ENCODE data around the gene CFAP97D1. TPM values are rescaled to one million over a fixed set of nuclear protein-coding genes. Genes with fewer than 3 reads are reported as not detected.

Gene CFAP97D1
- total and polyA plus RNA-seq, 8 donors: 0.06 TPM; not detected in 7

DNA sequence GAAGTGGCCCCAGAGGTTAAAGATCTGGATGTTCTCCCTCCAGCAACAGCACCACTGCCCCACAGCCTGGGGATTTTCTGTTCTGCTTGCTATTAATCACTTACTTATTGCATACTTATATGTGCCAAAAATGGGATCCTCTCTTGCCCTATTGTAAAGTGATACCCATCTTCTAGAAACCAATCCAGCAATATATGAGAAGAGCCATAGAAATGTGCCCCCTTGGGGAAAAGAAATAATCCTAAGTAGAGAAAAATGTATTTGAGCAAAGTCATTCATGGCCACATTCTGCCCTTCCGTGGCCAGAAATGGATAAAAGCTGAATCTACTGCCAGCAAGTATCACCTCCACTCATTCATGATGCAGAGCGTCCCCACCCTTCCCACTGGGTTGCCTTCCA is 42.5 kb upstream of the CFAP97D1 start:
- TF ChIP-seq, protein P1, sequence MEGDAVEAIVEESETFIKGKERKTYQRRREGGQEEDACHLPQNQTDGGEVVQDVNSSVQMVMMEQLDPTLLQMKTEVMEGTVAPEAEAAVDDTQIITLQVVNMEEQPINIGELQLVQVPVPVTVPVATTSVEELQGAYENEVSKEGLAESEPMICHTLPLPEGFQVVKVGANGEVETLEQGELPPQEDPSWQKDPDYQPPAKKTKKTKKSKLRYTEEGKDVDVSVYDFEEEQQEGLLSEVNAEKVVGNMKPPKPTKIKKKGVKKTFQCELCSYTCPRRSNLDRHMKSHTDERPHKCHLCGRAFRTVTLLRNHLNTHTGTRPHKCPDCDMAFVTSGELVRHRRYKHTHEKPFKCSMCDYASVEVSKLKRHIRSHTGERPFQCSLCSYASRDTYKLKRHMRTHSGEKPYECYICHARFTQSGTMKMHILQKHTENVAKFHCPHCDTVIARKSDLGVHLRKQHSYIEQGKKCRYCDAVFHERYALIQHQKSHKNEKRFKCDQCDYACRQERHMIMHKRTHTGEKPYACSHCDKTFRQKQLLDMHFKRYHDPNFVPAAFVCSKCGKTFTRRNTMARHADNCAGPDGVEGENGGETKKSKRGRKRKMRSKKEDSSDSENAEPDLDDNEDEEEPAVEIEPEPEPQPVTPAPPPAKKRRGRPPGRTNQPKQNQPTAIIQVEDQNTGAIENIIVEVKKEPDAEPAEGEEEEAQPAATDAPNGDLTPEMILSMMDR (IDR thresholded peaks at IDR 0.05): no peak
- no peak overlapping the region for H3K4me3 ChIP-seq
- no peak for FAIRE-seq
- no peaks in the 10 kb centered on the region for H3K36me3 ChIP-seq
- H3K4me1 ChIP-seq: no peaks in the 10 kb centered on the region
- DNase-seq: no peak
- no peaks in the 10 kb centered on the region for H3K27me3 ChIP-seq
- H3K9me3 ChIP-seq: no peaks in the 10 kb centered on the region
- 77 to 78% methylated on average over 2 of the region's 2 CpGs for WGBS, 2 donors
- ATAC-seq: no peak
- H3K27ac ChIP-seq: no peak overlapping the region
- intact Hi-C loops (cut with DNase I): no loop called here

DNA sequence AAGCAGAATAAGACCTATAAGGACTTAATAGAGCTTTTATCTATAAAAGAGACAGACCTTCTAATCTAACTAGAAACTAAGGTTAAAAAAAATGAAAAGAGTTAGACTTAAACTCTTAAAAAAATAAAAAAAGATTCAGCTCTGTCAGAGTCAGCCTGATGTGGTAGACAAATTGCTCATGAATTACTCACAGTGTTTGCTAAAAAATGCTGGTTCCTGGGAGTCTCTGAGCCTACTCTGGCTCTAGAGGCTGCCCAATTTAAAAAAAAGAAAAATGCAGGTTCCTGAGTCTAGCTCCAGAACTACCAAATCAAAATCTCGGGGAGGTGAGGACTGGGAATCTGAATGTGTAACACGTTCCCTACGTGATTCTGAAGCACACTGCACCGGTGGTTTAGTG is 39.7 kb upstream of the CFAP97D1 start:
- Histone ChIP-seq H3K36me3 (no peaks in the 10 kb centered on the region), H3K27ac (no peak overlapping the region), H3K27me3 (no peaks in the 10 kb centered on the region), H3K4me3 (no peak overlapping the region), H3K4me1 (no peaks in the 10 kb centered on the region), H3K9me3 (no peaks in the 10 kb centered on the region)
- WGBS, 2 donors: 67 to 81% methylated on average over 4 of the region's 4 CpGs
- no peak for FAIRE-seq
- intact Hi-C loops (cut with DNase I): no loop called here
- no peak for ATAC-seq
- DNase-seq: no peak
- TF ChIP-seq, protein P1 (IDR thresholded peaks at IDR 0.05): no peak

DNA sequence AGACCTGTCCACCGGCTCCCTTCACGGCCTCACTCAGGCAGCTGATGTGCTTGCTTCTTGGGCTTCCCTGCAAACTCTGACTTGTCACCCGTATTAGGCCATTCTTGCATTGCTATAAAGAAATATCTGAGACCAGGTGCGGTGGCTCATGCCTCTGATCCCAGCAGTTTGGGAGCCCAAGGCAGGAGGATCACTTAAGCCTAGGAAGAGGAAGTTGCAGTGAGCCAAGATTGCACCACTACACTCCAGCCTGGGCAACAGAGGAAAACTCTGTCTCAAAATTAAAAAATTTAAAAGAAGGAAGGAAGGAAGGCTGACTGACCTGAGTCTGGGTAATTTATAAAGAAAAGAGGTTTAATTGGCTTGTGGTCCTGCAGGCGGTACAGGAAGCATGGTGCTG is 38.6 kb upstream of the CFAP97D1 start:
- FAIRE-seq (no peak), DNase-seq (no peak), ATAC-seq (no peak)
- Histone ChIP-seq H3K27me3 (no peaks in the 10 kb centered on the region), H3K4me1 (no peaks in the 10 kb centered on the region), H3K27ac (no peak overlapping the region), H3K4me3 (no peak overlapping the region), H3K9me3 (no peaks in the 10 kb centered on the region), H3K36me3 (no peaks in the 10 kb centered on the region)
- TF ChIP-seq, protein P1 (IDR thresholded peaks at IDR 0.05): no peak
- intact Hi-C loops (cut with DNase I): no loop called here
- WGBS, 2 donors: 84 to 94% methylated on average over 5 of the region's 5 CpGs

DNA sequence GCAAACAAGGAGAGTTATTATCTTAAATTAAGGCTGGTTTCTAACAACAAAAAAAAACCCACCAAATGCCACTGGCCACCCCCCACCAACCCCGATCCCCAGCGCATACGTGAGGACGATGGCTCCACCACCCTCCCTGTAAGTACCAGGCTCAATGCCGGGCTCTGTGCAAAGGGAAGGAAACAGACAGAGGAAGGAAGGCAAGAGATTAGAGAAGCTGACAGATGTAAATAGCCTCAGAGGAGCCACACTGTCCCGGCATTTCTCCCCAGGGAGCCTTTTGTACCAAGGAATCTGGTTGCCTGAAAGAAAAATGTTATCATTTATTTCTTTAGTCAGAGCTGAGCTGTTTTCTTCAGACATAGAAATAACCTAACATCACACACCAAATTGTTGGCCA is 34.7 kb upstream of the CFAP97D1 start:
- ATAC-seq: no peak
- WGBS, 2 donors: 24 to 26% methylated on average over 6 of the region's 6 CpGs
- Histone ChIP-seq H3K27ac (no peak overlapping the region), H3K4me3 (no peak overlapping the region), H3K27me3 (no peaks in the 10 kb centered on the region), H3K4me1 (no peaks in the 10 kb centered on the region), H3K9me3 (no peaks in the 10 kb centered on the region), H3K36me3 (no peaks in the 10 kb centered on the region)
- DNase-seq: no peak
- intact Hi-C loops (cut with DNase I): no loop called here
- no peak for FAIRE-seq
- TF ChIP-seq, protein P1 (IDR thresholded peaks at IDR 0.05): no peak

DNA sequence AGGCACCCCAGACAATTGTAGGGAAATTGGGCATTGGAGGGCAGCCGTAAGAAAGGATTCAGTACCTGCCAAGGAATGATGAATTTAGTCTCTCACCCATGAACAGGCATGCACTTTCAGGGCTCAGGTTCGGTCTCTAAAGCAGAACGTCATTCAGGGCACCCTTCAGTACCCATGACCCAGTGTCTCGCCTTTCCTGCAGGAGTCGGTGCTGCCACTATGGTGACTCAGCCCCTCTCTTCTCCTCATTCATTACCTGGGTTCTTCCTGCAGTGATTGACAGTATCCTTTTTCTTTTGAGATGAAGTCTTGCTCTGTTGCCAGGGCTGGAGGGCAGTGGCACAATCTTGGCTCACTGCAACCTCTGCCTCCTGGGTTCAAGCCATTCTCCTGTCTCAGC is 30.1 kb upstream of the CFAP97D1 start:
- TF ChIP-seq, protein P1 (IDR thresholded peaks at IDR 0.05): no peak
- Histone ChIP-seq H3K27ac (no peak overlapping the region), H3K36me3 (no peaks in the 10 kb centered on the region), H3K4me1 (no peaks in the 10 kb centered on the region), H3K9me3 (no peaks in the 10 kb centered on the region), H3K27me3 (no peaks in the 10 kb centered on the region), H3K4me3 (no peak overlapping the region)
- WGBS, 2 donors: 68 to 78% methylated on average over 5 of the region's 5 CpGs
- ATAC-seq (no peak), DNase-seq (no peak), FAIRE-seq (no peak)
- intact Hi-C loops (cut with DNase I): loop anchor here in 1 of 3 donors (10.0 kb wide), 1 partner anchor 185 kb away; no protein-coding TSS in a partner anchor

All from pancreas (tissue), 10 donors.